ENCODE results near the gene TSPAN17. TPM values are rescaled to one million over a fixed set of nuclear protein-coding genes. Genes with fewer than 3 reads are reported as not detected.

TSPAN17 gene
- total and polyA plus RNA-seq, 2 experiments from 2014 or later = 11.7 to 52.1 TPM

DNA sequence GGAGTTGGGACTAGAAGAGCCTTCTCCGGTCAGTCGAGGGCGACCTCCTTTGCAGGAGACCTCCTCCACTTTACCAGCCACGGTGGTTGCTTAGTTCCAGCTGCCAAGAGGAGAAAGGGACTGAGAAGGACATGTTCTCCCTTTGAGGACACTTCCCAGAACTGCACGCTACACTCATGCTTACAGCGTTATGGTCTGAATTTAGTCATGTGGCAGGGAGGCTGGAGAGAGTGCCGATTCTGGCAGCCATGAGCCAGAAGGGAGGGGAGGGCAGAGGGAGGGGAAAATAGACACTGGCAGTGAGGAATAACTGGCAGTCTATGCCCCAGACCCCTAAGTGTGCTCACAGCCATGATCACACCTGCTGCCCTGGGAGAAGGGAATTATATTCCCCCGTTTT, 47.8 kb downstream of the TSPAN17 start (continued):
- TF ChIP-seq, protein P1, sequence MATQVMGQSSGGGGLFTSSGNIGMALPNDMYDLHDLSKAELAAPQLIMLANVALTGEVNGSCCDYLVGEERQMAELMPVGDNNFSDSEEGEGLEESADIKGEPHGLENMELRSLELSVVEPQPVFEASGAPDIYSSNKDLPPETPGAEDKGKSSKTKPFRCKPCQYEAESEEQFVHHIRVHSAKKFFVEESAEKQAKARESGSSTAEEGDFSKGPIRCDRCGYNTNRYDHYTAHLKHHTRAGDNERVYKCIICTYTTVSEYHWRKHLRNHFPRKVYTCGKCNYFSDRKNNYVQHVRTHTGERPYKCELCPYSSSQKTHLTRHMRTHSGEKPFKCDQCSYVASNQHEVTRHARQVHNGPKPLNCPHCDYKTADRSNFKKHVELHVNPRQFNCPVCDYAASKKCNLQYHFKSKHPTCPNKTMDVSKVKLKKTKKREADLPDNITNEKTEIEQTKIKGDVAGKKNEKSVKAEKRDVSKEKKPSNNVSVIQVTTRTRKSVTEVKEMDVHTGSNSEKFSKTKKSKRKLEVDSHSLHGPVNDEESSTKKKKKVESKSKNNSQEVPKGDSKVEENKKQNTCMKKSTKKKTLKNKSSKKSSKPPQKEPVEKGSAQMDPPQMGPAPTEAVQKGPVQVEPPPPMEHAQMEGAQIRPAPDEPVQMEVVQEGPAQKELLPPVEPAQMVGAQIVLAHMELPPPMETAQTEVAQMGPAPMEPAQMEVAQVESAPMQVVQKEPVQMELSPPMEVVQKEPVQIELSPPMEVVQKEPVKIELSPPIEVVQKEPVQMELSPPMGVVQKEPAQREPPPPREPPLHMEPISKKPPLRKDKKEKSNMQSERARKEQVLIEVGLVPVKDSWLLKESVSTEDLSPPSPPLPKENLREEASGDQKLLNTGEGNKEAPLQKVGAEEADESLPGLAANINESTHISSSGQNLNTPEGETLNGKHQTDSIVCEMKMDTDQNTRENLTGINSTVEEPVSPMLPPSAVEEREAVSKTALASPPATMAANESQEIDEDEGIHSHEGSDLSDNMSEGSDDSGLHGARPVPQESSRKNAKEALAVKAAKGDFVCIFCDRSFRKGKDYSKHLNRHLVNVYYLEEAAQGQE (IDR thresholded peaks at IDR 0.05; ENCODE audit: unreplicated experiment) = no peak
- TF ChIP-seq EZH2 (IDR thresholded peaks at IDR 0.05; ENCODE audit: low read depth, unreplicated experiment) (no peak), ZNF331 (CRISPR knock-in tag; IDR thresholded peaks at IDR 0.05; ENCODE audit: low read depth) (no peak), ZNF114 (CRISPR knock-in tag; IDR thresholded peaks at IDR 0.05) (no peak)
- TF ChIP-seq, protein P2, sequence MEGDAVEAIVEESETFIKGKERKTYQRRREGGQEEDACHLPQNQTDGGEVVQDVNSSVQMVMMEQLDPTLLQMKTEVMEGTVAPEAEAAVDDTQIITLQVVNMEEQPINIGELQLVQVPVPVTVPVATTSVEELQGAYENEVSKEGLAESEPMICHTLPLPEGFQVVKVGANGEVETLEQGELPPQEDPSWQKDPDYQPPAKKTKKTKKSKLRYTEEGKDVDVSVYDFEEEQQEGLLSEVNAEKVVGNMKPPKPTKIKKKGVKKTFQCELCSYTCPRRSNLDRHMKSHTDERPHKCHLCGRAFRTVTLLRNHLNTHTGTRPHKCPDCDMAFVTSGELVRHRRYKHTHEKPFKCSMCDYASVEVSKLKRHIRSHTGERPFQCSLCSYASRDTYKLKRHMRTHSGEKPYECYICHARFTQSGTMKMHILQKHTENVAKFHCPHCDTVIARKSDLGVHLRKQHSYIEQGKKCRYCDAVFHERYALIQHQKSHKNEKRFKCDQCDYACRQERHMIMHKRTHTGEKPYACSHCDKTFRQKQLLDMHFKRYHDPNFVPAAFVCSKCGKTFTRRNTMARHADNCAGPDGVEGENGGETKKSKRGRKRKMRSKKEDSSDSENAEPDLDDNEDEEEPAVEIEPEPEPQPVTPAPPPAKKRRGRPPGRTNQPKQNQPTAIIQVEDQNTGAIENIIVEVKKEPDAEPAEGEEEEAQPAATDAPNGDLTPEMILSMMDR (conservative IDR thresholded peaks at IDR 0.05; ENCODE audit: low read depth in 2 of 2) = no peak
- TF ChIP-seq, protein P3, sequence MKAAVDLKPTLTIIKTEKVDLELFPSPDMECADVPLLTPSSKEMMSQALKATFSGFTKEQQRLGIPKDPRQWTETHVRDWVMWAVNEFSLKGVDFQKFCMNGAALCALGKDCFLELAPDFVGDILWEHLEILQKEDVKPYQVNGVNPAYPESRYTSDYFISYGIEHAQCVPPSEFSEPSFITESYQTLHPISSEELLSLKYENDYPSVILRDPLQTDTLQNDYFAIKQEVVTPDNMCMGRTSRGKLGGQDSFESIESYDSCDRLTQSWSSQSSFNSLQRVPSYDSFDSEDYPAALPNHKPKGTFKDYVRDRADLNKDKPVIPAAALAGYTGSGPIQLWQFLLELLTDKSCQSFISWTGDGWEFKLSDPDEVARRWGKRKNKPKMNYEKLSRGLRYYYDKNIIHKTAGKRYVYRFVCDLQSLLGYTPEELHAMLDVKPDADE (IDR thresholded peaks at IDR 0.05) = no peak

DNA sequence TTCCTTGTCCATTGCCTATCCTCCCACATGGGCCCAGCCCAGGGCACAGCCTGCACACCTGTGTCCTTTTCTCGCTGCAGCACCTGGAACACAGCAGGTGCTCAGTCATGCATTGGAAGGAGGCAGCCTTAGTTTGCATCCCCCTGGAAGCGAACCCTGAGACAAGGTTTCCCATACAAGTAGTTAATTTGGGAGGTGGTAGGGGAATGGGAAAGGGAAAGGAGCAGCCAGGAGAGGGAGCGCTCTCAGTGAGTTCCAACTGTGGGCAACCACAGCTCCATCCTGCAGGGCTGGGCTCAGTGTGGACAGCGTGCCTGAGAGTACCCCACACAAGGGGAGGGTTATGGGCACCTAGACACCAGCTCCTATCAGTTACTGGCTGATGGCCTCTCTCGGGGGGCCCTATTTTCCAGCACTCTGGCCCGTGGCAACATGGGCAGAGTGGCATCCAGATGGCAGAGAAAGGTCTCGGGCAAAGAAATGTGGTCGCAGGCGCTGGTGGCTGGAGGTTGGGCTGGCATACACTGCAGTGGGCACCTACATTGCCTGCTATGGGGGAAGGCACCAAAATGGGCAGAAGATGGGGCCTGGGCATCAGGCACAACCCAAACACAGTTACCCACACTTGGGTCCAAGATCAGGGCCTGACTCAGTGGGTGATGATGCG, 50.1 kb downstream of the TSPAN17 start:
- Mint-ChIP-seq H3K4me3 (peak overlapping the region; percentile 18; the same call in 2 of the 3 replicates), H3K4me1 (peaks cover 60% of the 10 kb centered on the region), H3K9me3 (no peaks in the 10 kb centered on the region; the same call in 2 of the 3 replicates), H3K36me3 (ENCODE audit: low read depth) (no peaks in the 10 kb centered on the region), H3K27ac (no peak overlapping the region), H3K27me3 (ENCODE audit: insufficient read depth, low read depth, poor library complexity) (peaks cover 17% of the 10 kb centered on the region)
- Histone ChIP-seq H3K27me3 (ENCODE audit: insufficient read depth) (no peaks in the 10 kb centered on the region), H2AFZ (peak overlapping the region; percentile 78; the same call in 1 of the 2 replicates), H3F3A (replicated peaks; ENCODE audit: low read depth) (peaks cover 8% of the 10 kb centered on the region; the same call in 1 of the 2 replicates), H3K4me3 (peak overlapping the region; percentile 20; the same call in 1 of the 2 replicates), H4K20me1 (replicated peaks; ENCODE audit: insufficient read depth) (no peaks in the 10 kb centered on the region), H3K36me3 (ENCODE audit: insufficient read depth) (no peaks in the 10 kb centered on the region), H3K4me2 (peak overlapping the region; percentile 71), H3K79me2 (replicated peaks; ENCODE audit: insufficient read depth) (no peaks in the 10 kb centered on the region), H3K9me2 (ENCODE audit: insufficient read depth) (no peaks in the 10 kb centered on the region), H3K4me1 (ENCODE audit: insufficient read depth) (peaks cover 44% of the 10 kb centered on the region), H3K27ac (ENCODE audit: low read depth) (no peak overlapping the region)
- peak; percentile 68 for DNase-seq (ENCODE audit: low spot score)
- ATAC-seq = peak; percentile 50
- TF ChIP-seq, protein P2 (conservative IDR thresholded peaks at IDR 0.05; ENCODE audit: low read depth in 2 of 2) = peak in 1 of 2 experiments; percentile 24; a peak in 1 of 4 replicates
- TF ChIP-seq ZNF331 (CRISPR knock-in tag; IDR thresholded peaks at IDR 0.05; ENCODE audit: low read depth) = no peak
